IMR-90 (cell line): Measurements from ENCODE around the gene AUTS2. TPM values are rescaled to one million over a fixed set of nuclear protein-coding genes. Genes with fewer than 3 reads are reported as not detected.

Experiments used
- ATAC-seq: fragments of 200-7000 bp; cut with Tn5 transposase; 2 replicates; pipeline ENCODE4 v1.9.1; 2020; ENCODE audit warnings: low read depth, mild to moderate bottlenecking, moderate library complexity
- BruUV-seq: library from RNA; stranded (reverse); fragments of 400-500 nt; replicated peaks from 2 replicates; lab custom pipeline; 2021; lab: Mats Ljungman, UMichigan
- CTCF ChIA-PET: fragments of 300-600 bp; formaldehyde crosslinking; extraction: SDS; loops from one replicate; lab custom pipeline; 2021; ENCODE audit warnings: antibody characterized with exemption; lab: Yijun Ruan, JAX
- POLR2A ChIA-PET: fragments of 300-600 bp; sonication (Branson Sonifier 250); formaldehyde crosslinking; loops from one replicate; lab custom pipeline; 2022; ENCODE audit warnings: antibody characterized with exemption; ENCODE audit not compliant: unreplicated experiment; lab: Charles Lee
- DNase-seq: peaks from one replicate; pipeline ENCODE4 v3.0.0; 2013
- H2AFZ ChIP-seq: replicated peaks from 2 replicates; pipeline ENCODE3; 2013; ENCODE audit warnings: low read length, mild to moderate bottlenecking; ENCODE audit not compliant: poor library complexity
- H2AK5ac ChIP-seq: 2 replicates; pipeline ENCODE4 v1.6.1; 2013; ENCODE audit warnings: low read depth, low read length, inconsistent platforms
- H2AK9ac ChIP-seq: replicated peaks from 2 replicates; pipeline ENCODE3; 2013; ENCODE audit warnings: mild to moderate bottlenecking, low read depth, low read length, moderate library complexity; ENCODE audit not compliant: poor library complexity
- H2BK120ac ChIP-seq: 2 replicates; pipeline ENCODE4 v1.6.1; 2013; ENCODE audit warnings: low read depth, low read length, inconsistent platforms
- H2BK15ac ChIP-seq: 3 replicates; pipeline ENCODE4 v1.6.1; 2013; ENCODE audit warnings: low read depth, low read length, inconsistent platforms
- H2BK20ac ChIP-seq: 2 replicates; pipeline ENCODE4 v1.6.1; 2013; ENCODE audit warnings: low read depth, mild to moderate bottlenecking, inconsistent platforms, low read length, moderate library complexity
- H2BK5ac ChIP-seq: 2 replicates; pipeline ENCODE4 v1.6.1; 2013; ENCODE audit warnings: mild to moderate bottlenecking, low read depth, low read length, inconsistent platforms; ENCODE audit not compliant: poor library complexity, severe bottlenecking
- H3K14ac ChIP-seq: replicated peaks from 2 replicates; pipeline ENCODE4 v1.6.1; 2013; ENCODE audit warnings: low read depth, low read length, inconsistent platforms
- H3K18ac ChIP-seq: 2 replicates; pipeline ENCODE4 v1.6.1; 2013; ENCODE audit warnings: low read depth, low read length, control low read depth
- H3K23ac ChIP-seq: 2 replicates; pipeline ENCODE4 v1.6.1; 2013; ENCODE audit warnings: low read depth, low read length, inconsistent platforms
- H3K27ac ChIP-seq: 2 replicates; pipeline ENCODE4 v1.5.1; 2013; ENCODE audit warnings: mild to moderate bottlenecking, control low read depth, low read length; ENCODE audit not compliant: insufficient read depth
- H3K27me3 ChIP-seq: 2 replicates; pipeline ENCODE4 v1.6.1; 2013; ENCODE audit warnings: low read length; ENCODE audit not compliant: control insufficient read depth, insufficient read depth
- H3K36me3 ChIP-seq: 2 replicates; pipeline ENCODE4 v1.6.1; 2013; ENCODE audit warnings: low read length, mixed read lengths; ENCODE audit not compliant: control insufficient read depth, insufficient read depth
- H3K4ac ChIP-seq: 2 replicates; pipeline ENCODE4 v1.6.1; 2013; ENCODE audit warnings: low read depth, low read length, inconsistent platforms
- H3K4me1 ChIP-seq: 2 replicates; pipeline ENCODE4 v1.6.1; 2013; ENCODE audit warnings: low read length, mixed read lengths; ENCODE audit not compliant: control insufficient read depth, insufficient read depth
- H3K4me2 ChIP-seq: 2 replicates; pipeline ENCODE4 v1.6.1; 2013; ENCODE audit warnings: low read depth, mild to moderate bottlenecking, control low read depth, low read length, moderate library complexity
- H3K4me3 ChIP-seq: 2 replicates; pipeline ENCODE4 v1.5.1; 2013; ENCODE audit warnings: low read depth, mild to moderate bottlenecking, control low read depth, low read length, moderate library complexity; ENCODE audit not compliant: insufficient read depth
- H3K56ac ChIP-seq: 2 replicates; pipeline ENCODE4 v1.6.1; 2013; ENCODE audit warnings: low read length, inconsistent platforms; ENCODE audit not compliant: insufficient read depth; ENCODE audit errors: extremely low read depth
- H3K79me1 ChIP-seq, 2 experiments: 2 replicates each; pipeline ENCODE4 v1.6.1; 2013; ENCODE audit warnings: low read length in 2 of 2, inconsistent platforms in 1 of 2, low read depth in 1 of 2
- H3K9ac ChIP-seq: 2 replicates; pipeline ENCODE4 v1.6.1; 2013; ENCODE audit warnings: low read depth, low read length, control low read depth
- H3K9me1 ChIP-seq: 2 replicates; pipeline ENCODE4 v1.6.1; 2013; ENCODE audit warnings: low read length, inconsistent platforms; ENCODE audit not compliant: insufficient read depth
- H3K9me3 ChIP-seq: 2 replicates; pipeline ENCODE4 v1.6.1; 2013; ENCODE audit warnings: low read length; ENCODE audit not compliant: control insufficient read depth, insufficient read depth
- H4K20me1 ChIP-seq: 2 replicates; pipeline ENCODE4 v1.6.1; 2013; ENCODE audit warnings: low read length, inconsistent platforms; ENCODE audit not compliant: insufficient read depth
- H4K5ac ChIP-seq: 2 replicates; pipeline ENCODE4 v1.6.1; 2013; ENCODE audit warnings: mild to moderate bottlenecking, low read depth, low read length, control low read depth
- H4K8ac ChIP-seq, 2 experiments: 2 replicates each; pipeline ENCODE4 v1.6.1; 2013; ENCODE audit warnings: low read depth in 2 of 2, low read length in 2 of 2, control low read depth in 1 of 2, inconsistent platforms in 1 of 2
- H4K91ac ChIP-seq: 2 replicates; pipeline ENCODE4 v1.6.1; 2013; ENCODE audit warnings: low read depth, low read length, inconsistent platforms; ENCODE audit not compliant: insufficient read depth
- BHLHE40 ChIP-seq: fragments of 150-350 bp; IDR thresholded peaks from 2 replicates; pipeline ENCODE4 v1.6.1; 2016; ENCODE audit warnings: mild to moderate bottlenecking, low read depth, low read length
- CEBPB ChIP-seq: IDR thresholded peaks from 2 replicates; pipeline ENCODE4 v1.6.1; 2012; ENCODE audit warnings: low read depth, low read length, improper control_type of control experiment
- CHD1 ChIP-seq: IDR thresholded peaks from 2 replicates; pipeline ENCODE4 v1.6.1; 2012; ENCODE audit warnings: low read depth, low read length, improper control_type of control experiment
- CTCF ChIP-seq: conservative IDR thresholded peaks from 2 replicates; pipeline ENCODE4 v1.5.1; 2012; ENCODE audit warnings: mild to moderate bottlenecking, low read depth, low read length, improper control_type of control experiment
- ELK1 ChIP-seq: fragments of 150-350 bp; IDR thresholded peaks from 2 replicates; pipeline ENCODE4 v1.6.1; 2016; ENCODE audit warnings: low read depth, mild to moderate bottlenecking, low read length, moderate library complexity, borderline replicate concordance
- FOS ChIP-seq: fragments of 150-350 bp; IDR thresholded peaks from 2 replicates; pipeline ENCODE4 v1.6.1; 2016; ENCODE audit warnings: low read depth, low read length
- MAZ ChIP-seq: IDR thresholded peaks from 2 replicates; pipeline ENCODE4 v1.6.1; 2012; ENCODE audit warnings: low read depth, mild to moderate bottlenecking, low read length, improper control_type of control experiment, moderate library complexity, borderline replicate concordance
- MXI1 ChIP-seq: IDR thresholded peaks from 2 replicates; pipeline ENCODE4 v1.6.1; 2012; ENCODE audit warnings: low read depth, mild to moderate bottlenecking, low read length, moderate library complexity, borderline replicate concordance
- POLR2A ChIP-seq: IDR thresholded peaks from 2 replicates; pipeline ENCODE4 v1.6.1; 2012; ENCODE audit warnings: mild to moderate bottlenecking, low read depth, low read length
- RAD21 ChIP-seq: IDR thresholded peaks from 2 replicates; pipeline ENCODE4 v1.6.1; 2012; ENCODE audit warnings: low read length, improper control_type of control experiment
- RCOR1 ChIP-seq: IDR thresholded peaks from 2 replicates; pipeline ENCODE4 v1.6.1; 2012; ENCODE audit warnings: mild to moderate bottlenecking, low read length, improper control_type of control experiment; ENCODE audit not compliant: insufficient replicate concordance
- RFX5 ChIP-seq: IDR thresholded peaks from 2 replicates; pipeline ENCODE4 v1.8.0; 2012; ENCODE audit warnings: low read depth, mild to moderate bottlenecking, low read length, moderate library complexity
- SMC3 ChIP-seq: fragments of 150-350 bp; IDR thresholded peaks from 2 replicates; pipeline ENCODE4 v1.6.1; 2016; ENCODE audit warnings: low read depth, mild to moderate bottlenecking, antibody characterized with exemption, low read length, moderate library complexity
- WGBS, 2 experiments: methylation state at CpG; one replicate each; pipeline versions ENCODE4 v1.1.5 to v1.1.7; 2013; ENCODE audit warnings: missing lambda C conversion rate in 2 of 2; ENCODE audit not compliant: insufficient read length in 1 of 2; ENCODE audit errors: extremely low coverage in 2 of 2; 5-methylcytosine and 5-hydroxymethylcytosine counted together
- dilution Hi-C: fragments of 300-500 bp; cut with HindIII; formaldehyde crosslinking; loops from one replicate; pipeline ENCODE4 v1.14.3; 2018; ENCODE audit warnings: low sequenced_read_pairs; ENCODE audit not compliant: unreplicated experiment
- in situ Hi-C: fragments of 300-500 bp; cut with MboI; formaldehyde crosslinking; loops from 3 replicates; pipeline ENCODE4 v1.14.3; 2019; ENCODE audit warnings: low sequenced_read_pairs, inconsistent platforms, mixed read lengths
- intact Hi-C: fragments of 100-400 bp; cut with micrococcal nuclease; formaldehyde crosslinking; loops from 2 replicates; pipeline ENCODE4 v1.10.0; 2022
- polyA plus RNA-seq, 3 experiments: library from polyadenylated mRNA; depleted of rRNA; stranded (reverse); fragments of >200 nt; gene quantifications; 2 replicates each; pipeline ENCODE4 v1.2.3, GENCODE V29; 2012; ENCODE audit warnings: low replicate concordance in 1 of 3
- total RNA-seq: library from RNA; depleted of rRNA; stranded (reverse); fragments of >200 nt; gene quantifications from 2 replicates; pipeline ENCODE4 v1.2.3, GENCODE V29; 2012
- TF ChIP-seq, protein P1 (sequence below): fragments of 150-350 bp; IDR thresholded peaks from 2 replicates; pipeline ENCODE4 v1.6.1; 2017; ENCODE audit warnings: mild to moderate bottlenecking, antibody characterized with exemption, low read length, low read depth

Gene AUTS2
- total and polyA plus RNA-seq, 2 of the 4 experiments (the other 2 are of a cell fraction) = 0.90 to 3.0 TPM

GRCh38 chr7:69622960-69623359, 24.7 kb downstream of the AUTS2 start:
- Histone ChIP-seq H3K27me3 (no peaks in the 10 kb centered on the region), H3K56ac (no peak overlapping the region), H2BK20ac (no peak overlapping the region), H3K14ac (no peak overlapping the region), H3K23ac (no peak overlapping the region), H3K9ac (no peak overlapping the region), H3K4ac (no peak overlapping the region), H2AK5ac (no peak overlapping the region), H3K4me2 (no peak overlapping the region), H3K4me1 (no peaks in the 10 kb centered on the region), H4K5ac (no peak overlapping the region), H2BK5ac (no peak overlapping the region), H4K20me1 (no peaks in the 10 kb centered on the region), H4K91ac (no peak overlapping the region), H3K4me3 (no peak overlapping the region), H3K36me3 (no peaks in the 10 kb centered on the region), H3K9me3 (no peaks in the 10 kb centered on the region), H3K27ac (no peak overlapping the region), H3K9me1 (no peaks in the 10 kb centered on the region), H2AFZ (no peak overlapping the region), H2BK15ac (no peak overlapping the region), H3K18ac (no peak overlapping the region), H2BK120ac (no peak overlapping the region), H2AK9ac (no peak overlapping the region), H4K8ac (no peak overlapping the region), H3K79me1 (no peaks in the 10 kb centered on the region)
- DNase-seq = no peak
- POLR2A ChIA-PET = no interaction called here
- no TSS peak for BruUV-seq
- dilution Hi-C loops (no loop called here), intact Hi-C loops (no loop called here), in situ Hi-C loops (no loop called here)
- CTCF ChIA-PET = no interaction called here
- TF ChIP-seq CHD1 = no peak
- TF ChIP-seq RAD21 = no peak
- no peak for TF ChIP-seq ELK1
- no peak for TF ChIP-seq POLR2A
- no peak for TF ChIP-seq SMC3
- TF ChIP-seq, protein P1, sequence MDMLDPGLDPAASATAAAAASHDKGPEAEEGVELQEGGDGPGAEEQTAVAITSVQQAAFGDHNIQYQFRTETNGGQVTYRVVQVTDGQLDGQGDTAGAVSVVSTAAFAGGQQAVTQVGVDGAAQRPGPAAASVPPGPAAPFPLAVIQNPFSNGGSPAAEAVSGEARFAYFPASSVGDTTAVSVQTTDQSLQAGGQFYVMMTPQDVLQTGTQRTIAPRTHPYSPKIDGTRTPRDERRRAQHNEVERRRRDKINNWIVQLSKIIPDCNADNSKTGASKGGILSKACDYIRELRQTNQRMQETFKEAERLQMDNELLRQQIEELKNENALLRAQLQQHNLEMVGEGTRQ = no peak
- no peak for TF ChIP-seq FOS
- TF ChIP-seq RFX5 = no peak
- no peak for TF ChIP-seq MXI1
- no peak for TF ChIP-seq RCOR1
- TF ChIP-seq BHLHE40 = no peak
- TF ChIP-seq CTCF = no peak
- no peak for TF ChIP-seq CEBPB
- no peak for TF ChIP-seq MAZ
- no CpG with 5 or more reads among the region's 3 CpGs for WGBS, 2 experiments
- no peak for ATAC-seq
